ENCODE results near the gene DGKH.

GRCh38 chr13:42114912-42115311, 66.5 kb downstream of the DGKH start:
- TF ChIP-seq CTCF (IDR thresholded peaks at IDR 0.05) (no peak), ZFX (IDR thresholded peaks at IDR 0.05; ENCODE audit: borderline replicate concordance) (no peak)
